Endothelial cell (in vitro differentiated cells): ENCODE measurements around the gene CCNY. TPM values are rescaled to one million over a fixed set of nuclear protein-coding genes. Genes with fewer than 3 reads are reported as not detected.

Source experiments
- DNase-seq: peaks from one replicate; pipeline ENCODE4 v3.0.0; 2021; ENCODE audit warnings: low spot score
- H3K27ac Mint-ChIP-seq: one replicate; pipeline ENCODE4 v1.8.0; 2021; ENCODE audit warnings: mixed read lengths, inconsistent platforms; ENCODE audit not compliant: unreplicated experiment
- H3K27me3 Mint-ChIP-seq: one replicate; pipeline ENCODE4 v1.8.0; 2021; ENCODE audit warnings: mild to moderate bottlenecking, moderate library complexity, mixed read lengths, inconsistent platforms; ENCODE audit not compliant: unreplicated experiment
- H3K36me3 Mint-ChIP-seq: one replicate; pipeline ENCODE4 v1.8.0; 2021; ENCODE audit warnings: mild to moderate bottlenecking, low read depth, mixed read lengths, inconsistent platforms; ENCODE audit not compliant: unreplicated experiment
- H3K4me1 Mint-ChIP-seq: one replicate; pipeline ENCODE4 v1.8.0; 2021; ENCODE audit warnings: mild to moderate bottlenecking, mixed read lengths, inconsistent platforms; ENCODE audit not compliant: unreplicated experiment
- H3K4me3 Mint-ChIP-seq: one replicate; pipeline ENCODE4 v1.8.0; 2021; ENCODE audit warnings: mild to moderate bottlenecking, mixed read lengths, inconsistent platforms; ENCODE audit not compliant: unreplicated experiment
- H3K9me3 Mint-ChIP-seq: one replicate; pipeline ENCODE4 v1.8.0; 2021; ENCODE audit warnings: mixed read lengths, inconsistent platforms; ENCODE audit not compliant: unreplicated experiment
- total RNA-seq: library from RNA; stranded (reverse); fragmentation: NEBNext Ultra II Directional; extraction: Animal tissue kit (Norgen Biotek cat#: 25700); gene quantifications from one replicate; pipeline ENCODE4 v1.2.1, GENCODE V29; 2021; ENCODE audit not compliant: unreplicated experiment
- TF ChIP-seq, protein P1 (sequence below): fragments of 200-600 bp; sonication (generic); IDR thresholded peaks from one replicate; pipeline ENCODE4 v1.5.0; 2021; ENCODE audit warnings: antibody characterized with exemption; ENCODE audit not compliant: unreplicated experiment

Gene CCNY
- total RNA-seq, 1 donor from 2014 or later = 169 TPM

DNA sequence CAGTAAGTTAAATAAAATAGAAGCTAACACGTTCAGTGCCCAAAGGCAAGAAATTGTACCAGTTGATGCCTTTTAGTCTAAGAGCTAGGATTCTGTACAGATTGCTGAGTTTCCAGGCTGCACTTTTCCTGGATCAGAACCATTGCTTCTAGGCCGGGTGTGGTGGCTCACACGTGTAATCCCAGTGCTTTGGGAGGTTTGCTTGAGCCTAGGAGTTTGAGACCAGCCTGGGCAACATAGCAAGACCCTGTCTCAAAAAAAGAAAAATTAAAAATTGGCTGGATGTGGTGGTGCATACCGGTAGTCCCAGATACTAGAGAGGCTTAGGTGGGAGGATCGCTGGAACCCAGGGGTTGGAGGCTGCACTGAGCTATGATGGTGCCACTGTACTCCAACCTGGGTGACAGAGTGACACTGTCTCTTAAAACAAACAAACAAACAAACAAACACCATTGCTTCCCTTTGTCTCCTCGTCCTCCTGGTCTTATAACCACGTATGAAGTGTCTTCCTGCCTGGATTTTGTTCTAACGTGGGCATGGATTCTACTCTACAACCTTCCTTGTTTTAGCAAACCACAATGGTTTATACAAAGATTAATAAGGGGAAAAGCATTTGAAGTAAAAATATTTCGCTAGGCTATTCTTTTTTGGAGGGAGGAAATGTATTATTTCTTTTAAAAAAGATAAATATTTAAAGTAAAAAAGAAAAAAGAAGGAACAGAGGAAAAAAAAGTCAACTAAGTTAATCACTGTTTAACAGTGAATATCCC is 9.7 kb upstream of the CCNY start:
- TF ChIP-seq, protein P1, sequence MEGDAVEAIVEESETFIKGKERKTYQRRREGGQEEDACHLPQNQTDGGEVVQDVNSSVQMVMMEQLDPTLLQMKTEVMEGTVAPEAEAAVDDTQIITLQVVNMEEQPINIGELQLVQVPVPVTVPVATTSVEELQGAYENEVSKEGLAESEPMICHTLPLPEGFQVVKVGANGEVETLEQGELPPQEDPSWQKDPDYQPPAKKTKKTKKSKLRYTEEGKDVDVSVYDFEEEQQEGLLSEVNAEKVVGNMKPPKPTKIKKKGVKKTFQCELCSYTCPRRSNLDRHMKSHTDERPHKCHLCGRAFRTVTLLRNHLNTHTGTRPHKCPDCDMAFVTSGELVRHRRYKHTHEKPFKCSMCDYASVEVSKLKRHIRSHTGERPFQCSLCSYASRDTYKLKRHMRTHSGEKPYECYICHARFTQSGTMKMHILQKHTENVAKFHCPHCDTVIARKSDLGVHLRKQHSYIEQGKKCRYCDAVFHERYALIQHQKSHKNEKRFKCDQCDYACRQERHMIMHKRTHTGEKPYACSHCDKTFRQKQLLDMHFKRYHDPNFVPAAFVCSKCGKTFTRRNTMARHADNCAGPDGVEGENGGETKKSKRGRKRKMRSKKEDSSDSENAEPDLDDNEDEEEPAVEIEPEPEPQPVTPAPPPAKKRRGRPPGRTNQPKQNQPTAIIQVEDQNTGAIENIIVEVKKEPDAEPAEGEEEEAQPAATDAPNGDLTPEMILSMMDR = no peak
- peaks cover 9% of the 10 kb centered on the region for H3K36me3 Mint-ChIP-seq
- H3K4me1 Mint-ChIP-seq = peaks cover 10% of the 10 kb centered on the region
- H3K9me3 Mint-ChIP-seq = no peaks in the 10 kb centered on the region
- H3K4me3 Mint-ChIP-seq = no peak overlapping the region
- H3K27ac Mint-ChIP-seq = no peak overlapping the region
- peaks cover 1% of the 10 kb centered on the region for H3K27me3 Mint-ChIP-seq
- DNase-seq = no peak

DNA sequence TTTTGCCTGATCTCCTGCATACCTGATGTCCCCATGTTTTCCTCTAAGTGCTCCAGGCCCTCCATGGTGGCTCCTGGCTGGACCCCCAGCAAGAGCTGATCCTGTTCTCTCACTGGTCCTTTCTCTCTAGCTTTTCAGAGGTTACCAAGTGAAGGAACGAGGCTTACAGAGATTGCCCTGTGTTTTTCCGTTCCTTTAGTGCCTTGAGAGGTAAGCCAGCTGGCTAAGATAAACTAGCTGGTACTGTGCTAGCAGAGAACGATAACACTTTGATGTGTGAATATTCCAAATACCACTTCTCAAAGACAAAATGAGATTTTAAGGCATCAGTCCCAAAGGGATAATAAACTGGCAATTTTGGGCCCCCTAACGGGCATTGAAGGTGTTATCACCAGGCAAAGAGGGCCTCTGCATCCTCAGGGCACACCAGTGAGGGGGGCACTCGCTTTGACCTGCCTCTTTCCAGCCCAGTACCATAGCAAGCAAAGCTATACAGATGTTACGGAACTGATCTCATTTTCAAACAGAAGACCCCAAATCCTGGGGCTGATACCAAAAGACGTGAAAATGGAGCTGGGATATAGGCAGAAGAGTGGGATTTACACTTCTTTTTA is 8.4 kb upstream of the CCNY start:
- TF ChIP-seq, protein P1 = no peak
- H3K36me3 Mint-ChIP-seq = peaks cover 4% of the 10 kb centered on the region
- no peak overlapping the region for H3K4me3 Mint-ChIP-seq
- H3K27me3 Mint-ChIP-seq = peaks cover 1% of the 10 kb centered on the region
- H3K9me3 Mint-ChIP-seq = no peaks in the 10 kb centered on the region
- no peak for DNase-seq
- H3K4me1 Mint-ChIP-seq = peaks cover 10% of the 10 kb centered on the region
- H3K27ac Mint-ChIP-seq = no peak overlapping the region

DNA sequence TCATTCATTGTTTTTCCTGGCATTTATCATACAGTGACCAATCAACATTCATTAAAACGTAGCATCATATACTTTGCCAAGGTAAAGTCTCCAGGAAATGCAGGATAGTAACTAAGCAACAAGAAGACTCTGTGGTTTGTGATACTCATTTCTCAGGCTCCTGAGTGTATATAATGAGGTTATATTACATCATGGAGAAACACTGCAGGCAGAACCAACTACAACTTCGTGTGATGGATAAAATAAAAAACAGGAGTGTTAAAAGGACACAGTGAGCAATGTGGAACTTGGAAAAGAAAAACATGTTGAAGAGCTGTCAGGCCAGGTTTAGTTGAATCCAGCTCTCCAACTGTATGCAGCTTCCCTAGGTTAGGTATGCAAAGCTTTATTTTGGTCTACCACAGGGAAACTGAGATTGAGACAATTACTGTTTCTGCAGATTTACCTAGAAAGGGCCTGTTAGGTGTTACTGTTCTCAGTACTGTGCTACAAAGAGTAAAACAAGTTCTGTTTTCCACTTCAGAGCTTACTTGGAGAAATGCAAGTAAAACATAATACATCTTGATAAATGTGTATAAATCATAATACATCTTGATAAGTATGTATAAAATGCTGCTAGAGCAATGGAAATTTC is 7.8 kb upstream of the CCNY start:
- H3K4me3 Mint-ChIP-seq = no peak overlapping the region
- H3K9me3 Mint-ChIP-seq = no peaks in the 10 kb centered on the region
- H3K27me3 Mint-ChIP-seq = peaks cover 1% of the 10 kb centered on the region
- no peak for DNase-seq
- no peak overlapping the region for H3K27ac Mint-ChIP-seq
- TF ChIP-seq, protein P1 = no peak
- peaks cover 7% of the 10 kb centered on the region for H3K36me3 Mint-ChIP-seq
- peaks cover 14% of the 10 kb centered on the region for H3K4me1 Mint-ChIP-seq

DNA sequence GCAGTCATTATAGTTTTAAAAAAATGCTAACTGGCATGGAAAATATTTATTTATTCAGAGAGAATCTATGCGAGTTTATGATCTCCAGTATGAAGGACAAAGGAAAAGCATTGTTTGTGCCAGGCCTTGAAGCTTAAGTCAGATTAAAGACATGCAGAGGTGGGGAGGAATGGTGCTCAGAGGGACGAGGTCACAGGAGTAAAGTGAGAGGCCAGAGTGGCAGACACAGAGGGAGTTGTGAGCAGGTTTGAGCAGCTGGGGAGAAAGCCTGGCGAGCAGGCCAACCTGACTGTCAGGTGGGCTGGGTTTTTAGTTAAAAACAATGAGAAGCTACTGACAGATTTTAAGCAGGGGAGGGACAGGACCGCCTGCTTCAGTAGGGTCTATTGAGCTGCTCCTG is 6.8 kb upstream of the CCNY start:
- no peak for DNase-seq
- H3K9me3 Mint-ChIP-seq = no peaks in the 10 kb centered on the region
- peaks cover 9% of the 10 kb centered on the region for H3K36me3 Mint-ChIP-seq
- TF ChIP-seq, protein P1 = no peak
- H3K27ac Mint-ChIP-seq = no peak overlapping the region
- H3K27me3 Mint-ChIP-seq = peaks cover 1% of the 10 kb centered on the region
- peaks cover 21% of the 10 kb centered on the region for H3K4me1 Mint-ChIP-seq
- H3K4me3 Mint-ChIP-seq = no peak overlapping the region
